ENCODE results near the gene LURAP1L. TPM values are rescaled to one million over a fixed set of nuclear protein-coding genes. Genes with fewer than 3 reads are reported as not detected.

The LURAP1L gene
- total RNA-seq = 38.0 and 49.0 TPM in 2 replicates

GRCh38 chr9:12774861-12775678 lies at the start of gene LURAP1L:
Gene LURAP1L, plus strand, starts transcription at chr9:12775020. Its CDS starts 696 bp downstream, at chr9:12775716.
- TF ChIP-seq, protein P1, sequence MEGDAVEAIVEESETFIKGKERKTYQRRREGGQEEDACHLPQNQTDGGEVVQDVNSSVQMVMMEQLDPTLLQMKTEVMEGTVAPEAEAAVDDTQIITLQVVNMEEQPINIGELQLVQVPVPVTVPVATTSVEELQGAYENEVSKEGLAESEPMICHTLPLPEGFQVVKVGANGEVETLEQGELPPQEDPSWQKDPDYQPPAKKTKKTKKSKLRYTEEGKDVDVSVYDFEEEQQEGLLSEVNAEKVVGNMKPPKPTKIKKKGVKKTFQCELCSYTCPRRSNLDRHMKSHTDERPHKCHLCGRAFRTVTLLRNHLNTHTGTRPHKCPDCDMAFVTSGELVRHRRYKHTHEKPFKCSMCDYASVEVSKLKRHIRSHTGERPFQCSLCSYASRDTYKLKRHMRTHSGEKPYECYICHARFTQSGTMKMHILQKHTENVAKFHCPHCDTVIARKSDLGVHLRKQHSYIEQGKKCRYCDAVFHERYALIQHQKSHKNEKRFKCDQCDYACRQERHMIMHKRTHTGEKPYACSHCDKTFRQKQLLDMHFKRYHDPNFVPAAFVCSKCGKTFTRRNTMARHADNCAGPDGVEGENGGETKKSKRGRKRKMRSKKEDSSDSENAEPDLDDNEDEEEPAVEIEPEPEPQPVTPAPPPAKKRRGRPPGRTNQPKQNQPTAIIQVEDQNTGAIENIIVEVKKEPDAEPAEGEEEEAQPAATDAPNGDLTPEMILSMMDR (IDR thresholded peaks at IDR 0.05; ENCODE audit: insufficient read depth, low read depth, low read length) = no peak
- peak within 1 kb of the TSS; percentile 92 for H3K4me3 ChIP-seq (ENCODE audit: low read depth, low read length)
- peak; percentile 85 for DNase-seq (ENCODE audit: low read depth)

DNA sequence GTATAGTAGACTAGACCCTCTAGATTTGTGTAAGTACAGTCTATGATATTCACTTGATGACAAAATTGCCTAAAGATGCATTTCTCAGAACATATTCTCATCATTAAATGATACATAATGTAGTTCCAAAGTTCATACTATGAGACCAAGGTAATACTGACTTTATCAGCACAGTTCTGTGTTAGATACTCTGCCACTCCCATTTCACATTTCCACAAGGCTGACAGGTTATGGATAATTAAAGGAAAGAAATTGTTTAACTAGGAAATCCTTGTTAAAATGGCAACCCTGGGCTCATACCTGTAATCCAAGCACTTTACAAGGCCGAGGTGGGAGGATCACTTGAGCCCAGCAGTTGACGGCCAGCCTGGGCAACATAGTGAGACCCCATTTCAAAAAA lies 48.0 kb upstream of the LURAP1L start:
- TF ChIP-seq, protein P1 (IDR thresholded peaks at IDR 0.05; ENCODE audit: insufficient read depth, low read depth, low read length) = no peak
- no peak for DNase-seq (ENCODE audit: low read depth)
- H3K4me3 ChIP-seq (ENCODE audit: low read depth, low read length) = no peak overlapping the region

- TF ChIP-seq, protein P1 (IDR thresholded peaks at IDR 0.05; ENCODE audit: insufficient read depth, low read depth, low read length) = no peak
- no peak for DNase-seq (ENCODE audit: low read depth)
- no peak overlapping the region for H3K4me3 ChIP-seq (ENCODE audit: low read depth, low read length)
Observed at GRCh38 chr9:12730198-12730597, 44.6 kb upstream of the LURAP1L start.

- no peak for DNase-seq (ENCODE audit: low read depth)
- H3K4me3 ChIP-seq (ENCODE audit: low read depth, low read length) = no peak overlapping the region
- TF ChIP-seq, protein P1 (IDR thresholded peaks at IDR 0.05; ENCODE audit: insufficient read depth, low read depth, low read length) = no peak
Observed at GRCh38 chr9:12730927-12731326, 43.9 kb upstream of the LURAP1L start.

- TF ChIP-seq, protein P1 (IDR thresholded peaks at IDR 0.05; ENCODE audit: insufficient read depth, low read depth, low read length) = no peak
- DNase-seq (ENCODE audit: low read depth) = no peak
- H3K4me3 ChIP-seq (ENCODE audit: low read depth, low read length) = no peak overlapping the region
Observed at GRCh38 chr9:12732971-12733370, 41.8 kb upstream of the LURAP1L start.

GRCh38 chr9:12735665-12736064 lies 39.2 kb upstream of the LURAP1L start:
- TF ChIP-seq, protein P1 (IDR thresholded peaks at IDR 0.05; ENCODE audit: insufficient read depth, low read depth, low read length) = no peak
- no peak overlapping the region for H3K4me3 ChIP-seq (ENCODE audit: low read depth, low read length)
- DNase-seq (ENCODE audit: low read depth) = no peak
